ENCODE measurements around the gene ATP13A5.

The ATP13A5 gene

GRCh38 chr3:193228206-193228605, 150.3 kb downstream of the ATP13A5 start:
- Mint-ChIP-seq H3K27ac (no peak overlapping the region), H3K9me3 (no peaks in the 10 kb centered on the region), H3K4me3 (no peak overlapping the region), H3K4me1 (no peaks in the 10 kb centered on the region), H3K27me3 (peaks cover 6% of the 10 kb centered on the region), H3K36me3 (no peaks in the 10 kb centered on the region)
- no peak for DNase-seq (ENCODE audit: low spot score in 2 of 2)
- ATAC-seq (ENCODE audit: low read depth), result no peak

GRCh38 chr3:193225302-193226125, 153.0 kb downstream of the ATP13A5 start:
- H3K9me3 Mint-ChIP-seq, result no peaks in the 10 kb centered on the region
- ATAC-seq (ENCODE audit: low read depth), result no peak
- H3K27me3 Mint-ChIP-seq, result peaks cover 6% of the 10 kb centered on the region
- no peaks in the 10 kb centered on the region for H3K36me3 Mint-ChIP-seq
- H3K4me3 Mint-ChIP-seq, result no peak overlapping the region
- H3K27ac Mint-ChIP-seq, result no peak overlapping the region
- no peaks in the 10 kb centered on the region for H3K4me1 Mint-ChIP-seq
- DNase-seq (ENCODE audit: low spot score in 2 of 2), result no peak

All from memory B cell (primary cell).